HG02610 (cell line): Measurements from ENCODE around the gene ATXN10.

Source experiments
- ATAC-seq: cut with Tn5 transposase; IDR thresholded peaks from one replicate; pipeline ENCODE4 v1.9.1; 2021; ENCODE audit warnings: mild to moderate bottlenecking, moderate library complexity; ENCODE audit not compliant: unreplicated experiment

ATXN10 gene

DNA sequence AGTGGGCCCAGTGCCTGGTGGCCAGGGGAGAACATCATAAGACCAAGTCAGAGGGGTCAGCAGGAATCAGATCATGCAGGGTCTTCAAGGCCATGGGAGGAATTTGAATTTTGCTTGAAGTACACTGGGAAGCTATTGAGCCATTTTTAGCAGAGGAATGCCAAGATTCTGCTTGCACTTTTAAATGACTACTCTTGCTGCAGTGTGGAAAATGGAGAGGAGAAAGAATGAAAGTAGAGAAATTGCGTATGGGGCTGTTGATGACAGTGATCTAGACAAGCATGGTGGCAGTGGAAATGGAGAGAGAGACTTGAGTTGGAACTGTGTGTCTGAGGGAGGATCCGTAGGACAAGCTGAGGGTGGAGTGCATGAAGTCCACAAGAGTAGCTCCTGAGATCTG is 177.3 kb downstream of the ATXN10 start:
- no peak for ATAC-seq

DNA sequence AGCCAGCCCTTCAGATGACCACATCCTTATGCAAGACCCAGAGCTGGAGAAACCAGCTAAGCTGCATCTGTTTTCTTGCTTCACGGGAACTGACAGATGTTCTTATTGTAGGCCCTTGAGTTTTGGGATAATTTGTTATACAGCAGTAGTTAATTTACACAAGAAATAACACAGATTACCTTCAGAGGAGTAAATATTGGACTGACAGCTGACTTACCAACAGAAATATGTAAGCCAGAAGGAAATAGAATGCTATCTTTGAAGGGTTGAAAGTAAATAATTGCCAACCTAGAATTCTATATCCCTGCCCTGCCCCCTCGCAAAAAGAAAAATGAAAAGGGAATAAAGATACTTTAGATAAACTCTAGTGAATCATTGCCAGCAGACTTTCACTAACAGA is 181.2 kb downstream of the ATXN10 start:
- no peak for ATAC-seq

DNA sequence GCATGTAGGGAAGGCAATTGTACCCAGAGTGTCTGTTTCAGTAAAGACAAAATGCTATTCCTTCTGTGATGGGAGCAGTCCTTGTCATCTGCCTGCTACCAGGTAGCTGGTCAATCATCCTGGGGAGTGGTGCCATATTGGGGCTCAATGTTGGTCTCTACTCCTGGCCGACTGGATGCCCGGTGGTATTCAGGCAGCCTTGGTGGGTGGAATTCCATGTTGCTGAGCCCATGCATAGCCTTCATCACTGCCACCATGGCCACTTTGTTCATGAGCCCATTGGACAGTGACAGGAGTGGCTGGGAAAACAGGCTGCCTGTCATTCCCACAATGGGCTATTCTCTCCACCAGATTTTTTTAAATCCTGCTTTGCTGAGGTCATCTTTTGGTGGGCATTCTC is 184.3 kb downstream of the ATXN10 start:
- no peak for ATAC-seq

DNA sequence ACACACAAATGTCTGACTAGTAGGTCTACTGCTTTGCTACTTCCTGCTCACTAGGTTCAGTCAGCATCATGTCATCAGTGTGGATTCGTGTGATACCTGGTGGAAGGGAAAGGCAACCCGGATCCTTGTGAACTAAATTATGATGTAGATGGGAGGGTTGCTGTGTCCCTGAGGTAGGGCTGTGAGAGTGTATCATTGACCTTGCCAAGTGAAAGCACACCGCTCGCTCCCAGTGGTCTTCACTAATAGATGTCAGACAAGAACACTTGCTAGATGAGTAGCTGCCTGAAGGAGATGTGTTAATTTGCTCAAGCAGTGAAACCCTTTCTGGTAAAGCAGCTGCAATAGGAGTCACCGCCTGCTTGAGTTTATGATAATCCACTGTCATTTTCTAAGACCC is 185.9 kb downstream of the ATXN10 start:
- ATAC-seq, result no peak

DNA sequence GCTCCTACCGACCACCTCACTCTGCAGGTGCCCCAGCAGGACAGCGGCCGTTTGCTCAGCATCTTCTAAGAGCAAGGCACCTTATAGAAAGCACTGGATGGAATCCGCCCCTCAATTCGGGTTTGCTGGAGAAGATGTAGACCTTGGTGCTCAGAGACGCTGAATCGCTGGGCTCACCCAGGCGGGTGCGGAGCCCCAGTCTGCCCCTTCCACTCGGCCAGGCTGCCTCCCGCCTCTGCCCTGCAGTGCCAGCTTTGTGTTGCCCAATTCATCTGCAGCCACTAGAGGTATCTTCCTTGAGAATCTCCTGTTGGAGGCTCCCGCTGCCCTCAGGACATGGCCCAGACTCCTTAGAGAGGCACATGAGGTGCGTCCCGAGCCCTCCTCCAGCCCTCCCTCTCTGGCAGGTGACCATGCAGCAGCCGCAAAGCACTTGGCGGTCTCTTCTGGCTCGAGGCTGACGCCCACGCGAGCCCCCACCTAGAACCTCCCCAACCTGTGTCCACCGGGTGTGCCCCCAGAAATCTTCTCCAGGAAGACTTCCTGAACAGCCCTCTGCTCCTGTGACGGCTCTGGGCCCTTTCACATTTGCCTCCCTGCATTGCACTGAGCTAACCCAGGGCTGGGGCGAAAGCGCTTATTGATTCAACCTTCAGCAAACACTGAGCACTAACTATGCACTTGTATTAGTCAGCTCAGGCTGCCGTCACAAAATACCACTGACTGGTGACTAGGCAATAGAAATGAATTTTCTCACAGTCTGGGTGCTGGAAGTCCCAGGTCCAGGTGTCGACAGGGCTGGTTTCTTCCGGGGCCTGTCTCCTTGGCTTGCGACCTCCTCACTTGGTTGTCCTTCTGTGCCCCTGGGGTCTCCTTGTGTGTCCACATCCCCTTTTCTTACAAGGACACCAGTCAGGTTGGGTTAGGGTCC is 187.9 kb downstream of the ATXN10 start:
- ATAC-seq, result no peak

DNA sequence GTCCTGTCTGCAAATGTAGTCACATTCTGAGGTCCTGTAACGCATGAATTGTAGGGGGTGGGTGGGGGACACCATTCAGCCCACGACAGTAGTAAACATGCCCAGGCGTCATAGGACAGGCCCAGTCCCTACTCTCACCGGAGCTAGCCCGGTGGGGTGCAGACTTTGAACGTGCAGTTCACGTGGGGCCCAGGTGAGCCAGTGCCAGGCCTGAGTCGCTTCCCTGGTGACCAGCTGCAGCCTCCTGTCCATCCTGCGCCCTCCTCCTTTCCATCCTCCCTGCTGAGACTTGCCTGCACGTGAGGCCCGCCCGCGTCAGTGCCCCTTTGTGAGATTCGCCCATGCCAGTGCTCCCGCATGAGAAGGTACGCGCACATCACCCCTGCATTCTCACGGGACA is 188.6 kb downstream of the ATXN10 start:
- no peak for ATAC-seq

DNA sequence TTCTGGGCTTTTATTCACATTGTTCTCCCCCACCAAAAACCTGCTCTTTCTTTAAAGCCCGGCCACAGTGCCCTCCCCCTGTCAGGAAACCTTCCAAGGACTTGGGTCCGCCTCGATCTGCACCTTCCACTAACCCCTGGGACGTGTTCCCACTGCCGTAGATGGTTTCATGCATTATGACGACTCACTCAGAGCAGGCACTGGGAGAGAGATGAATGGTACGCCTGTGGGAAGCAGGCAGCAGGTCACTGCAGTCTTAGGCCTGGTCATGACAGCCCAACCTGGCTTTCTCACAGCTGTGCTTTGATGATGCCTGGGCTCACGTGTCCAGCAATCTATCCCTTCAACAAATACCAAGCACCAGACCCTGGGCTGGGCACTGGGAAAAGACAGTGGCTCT is 189.6 kb downstream of the ATXN10 start:
- no peak for ATAC-seq

DNA sequence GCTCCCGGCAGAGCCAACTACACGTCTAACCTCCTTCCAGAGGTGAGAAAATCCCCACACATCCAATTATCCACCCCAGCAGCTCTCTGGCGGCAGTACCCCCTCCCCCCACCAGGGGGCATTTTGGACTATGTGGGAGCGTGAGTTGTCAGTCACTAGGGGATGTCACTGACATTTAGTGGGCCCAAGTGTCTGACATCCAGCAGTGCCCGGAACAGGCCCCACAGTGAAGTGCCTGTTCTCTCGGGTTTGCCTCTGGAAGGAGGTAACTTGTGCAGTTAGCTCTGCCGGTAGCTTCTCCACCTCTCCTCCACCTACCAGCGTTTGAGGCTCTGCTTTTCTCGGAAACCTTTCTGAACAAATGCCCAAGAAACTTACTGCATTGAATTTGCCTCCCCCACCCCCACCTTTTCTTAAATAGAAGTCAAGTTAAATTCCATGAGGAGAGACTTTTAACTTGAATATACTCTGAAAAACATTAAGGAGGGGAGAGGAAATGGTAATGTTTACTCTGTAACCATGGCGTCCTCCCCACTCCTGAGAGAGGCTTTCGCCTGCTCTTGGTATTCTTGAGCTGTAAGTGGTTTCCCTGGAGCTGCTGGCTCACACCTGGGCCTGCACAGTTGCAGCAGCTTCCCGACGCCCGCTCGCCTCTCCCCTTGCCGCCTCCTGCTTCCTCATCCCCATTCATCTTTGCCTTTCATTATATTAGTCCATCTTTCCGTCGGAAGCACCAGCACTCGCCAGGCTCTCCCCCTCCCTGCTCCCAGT is 192.5 kb downstream of the ATXN10 start:
- no peak for ATAC-seq

DNA sequence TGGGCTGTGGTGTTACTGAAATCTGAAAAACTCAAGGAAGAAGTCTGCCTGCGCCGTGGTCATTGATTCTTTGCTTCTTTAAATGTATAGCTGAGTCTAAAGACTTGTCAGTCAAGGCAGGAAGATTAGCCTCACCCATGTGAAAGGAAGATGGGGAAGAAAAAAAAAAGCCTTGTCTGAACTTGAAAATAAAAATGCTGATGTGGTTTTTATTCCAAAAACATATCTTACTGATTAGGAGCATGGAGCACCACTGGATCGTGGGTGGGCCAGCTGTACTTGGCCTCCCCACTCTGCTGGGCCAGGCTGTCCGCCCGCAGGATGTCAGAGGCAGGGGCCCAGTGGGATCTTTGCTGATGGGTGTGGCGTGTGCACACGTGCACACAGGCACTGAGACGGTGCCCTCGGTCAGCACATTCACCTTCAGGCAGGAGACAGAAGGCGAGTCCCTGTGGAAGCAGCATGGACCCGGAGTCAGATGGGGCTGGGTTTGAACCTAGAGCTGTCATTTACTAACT is 193.4 kb downstream of the ATXN10 start:
- ATAC-seq, result no peak

DNA sequence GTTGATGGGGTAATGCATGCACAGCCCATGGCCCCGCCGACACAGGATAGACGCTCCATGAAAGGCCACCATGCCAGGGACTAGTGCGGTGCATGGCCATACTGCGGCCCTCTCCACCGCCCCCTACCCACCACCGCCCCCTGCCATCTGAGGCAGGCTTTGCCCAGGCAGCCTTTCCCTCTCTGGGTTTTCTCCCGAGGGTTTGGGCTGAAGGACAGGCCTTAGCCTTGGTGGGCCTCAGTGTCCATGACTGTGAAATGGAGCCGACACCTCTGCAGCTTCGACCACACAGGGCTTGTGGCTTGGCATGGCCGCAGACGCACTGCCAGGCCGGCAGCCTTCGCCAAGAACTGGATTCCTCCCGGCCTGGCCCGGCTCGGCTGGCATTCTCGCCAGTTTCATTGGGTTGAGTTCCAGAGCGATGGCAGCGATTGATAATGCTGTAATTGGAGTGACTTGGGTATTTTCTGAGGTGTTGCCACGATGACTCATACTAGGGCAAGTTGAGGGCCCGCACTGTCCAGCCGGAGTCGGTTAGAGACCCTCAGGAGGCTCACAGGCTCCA is 194.0 kb downstream of the ATXN10 start:
- ATAC-seq, result no peak

DNA sequence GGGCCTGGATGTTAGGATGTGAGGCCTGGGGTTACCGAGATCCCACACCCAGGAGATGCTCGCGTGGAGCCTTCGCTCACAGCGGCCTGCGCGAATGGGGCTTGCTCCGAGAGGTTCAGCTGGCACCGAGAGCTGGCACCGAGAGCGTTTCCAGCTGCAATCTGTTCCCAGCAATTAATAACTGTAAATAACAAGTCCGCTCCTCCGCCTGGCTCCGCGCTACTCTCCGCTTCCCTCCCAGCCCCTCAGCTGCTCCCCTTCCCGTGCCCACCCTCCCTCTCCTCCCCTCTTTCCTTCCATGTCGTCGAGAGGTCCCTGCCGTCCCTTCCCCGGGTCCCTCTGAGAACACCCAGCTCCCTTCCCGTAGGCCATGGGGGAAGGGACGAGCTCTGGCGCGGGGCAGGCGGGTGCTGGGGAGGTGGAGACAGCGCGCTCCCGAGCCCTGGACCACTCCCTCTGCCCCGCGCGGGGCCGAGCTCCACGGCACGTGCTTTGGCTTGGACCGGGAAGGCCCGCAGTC is 194.6 kb downstream of the ATXN10 start:
- no peak for ATAC-seq

DNA sequence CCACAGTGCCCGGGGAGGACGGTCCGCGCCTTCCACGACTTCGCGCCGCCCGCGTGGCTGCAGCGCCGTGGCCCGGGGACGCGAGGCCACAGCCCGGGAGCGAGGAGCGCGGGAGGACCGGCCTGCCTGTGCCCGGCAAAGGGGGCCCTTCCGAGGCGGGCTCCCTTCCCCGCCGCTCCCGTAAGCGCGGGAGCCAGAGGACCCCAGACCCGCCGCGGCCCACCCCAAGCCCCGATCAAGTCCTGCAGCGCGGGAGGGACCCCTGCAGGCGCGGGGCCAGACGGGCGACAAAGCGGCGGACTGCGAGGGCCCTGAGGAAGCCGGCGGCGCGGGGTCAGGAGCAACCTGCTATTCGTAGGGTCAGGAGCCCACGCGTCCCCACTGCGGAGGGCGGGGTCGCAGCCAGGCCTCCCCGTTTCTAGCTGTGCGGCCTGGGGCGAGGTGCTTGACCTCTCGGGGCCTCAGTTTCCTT is 195.0 kb downstream of the ATXN10 start:
- ATAC-seq, result no peak

DNA sequence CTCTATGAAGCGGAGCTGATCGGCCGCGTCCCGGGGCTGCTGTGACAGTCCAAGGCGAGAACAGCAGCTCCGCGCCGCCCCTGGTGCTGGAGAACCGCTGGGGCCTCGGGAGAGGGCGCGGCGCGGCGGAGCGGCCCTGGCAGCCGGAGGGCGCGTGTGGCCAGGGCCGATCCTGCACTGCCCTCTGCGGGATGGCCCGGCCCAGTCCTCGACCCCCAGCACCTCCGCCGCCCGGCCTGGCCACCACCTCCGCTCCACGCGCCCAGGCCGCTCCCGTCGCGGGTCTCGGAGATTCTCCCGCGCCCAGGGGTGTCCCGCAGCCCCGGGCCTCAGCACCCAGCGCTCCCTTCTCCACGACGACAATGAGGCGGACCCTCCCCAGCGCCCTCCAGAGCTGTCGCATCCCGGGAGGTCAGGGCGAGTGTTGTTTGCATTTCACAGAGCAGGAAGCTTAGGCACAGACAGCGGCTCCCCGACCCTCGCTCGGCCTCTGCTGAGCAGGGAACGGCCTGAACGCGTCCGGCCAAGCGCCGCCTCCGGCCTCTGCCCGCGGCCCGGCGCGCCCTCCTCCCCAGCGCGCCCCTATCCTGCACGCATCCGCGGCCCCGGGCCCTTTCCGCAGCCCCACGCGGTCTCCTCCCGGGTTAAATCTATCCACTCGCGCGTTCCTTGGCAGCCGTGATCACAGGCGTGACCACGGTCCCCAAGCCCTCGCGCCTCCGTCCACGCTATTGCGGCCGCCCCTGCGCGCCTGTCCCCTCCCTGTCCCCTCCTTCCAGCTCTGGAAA is 195.7 kb downstream of the ATXN10 start:
- no peak for ATAC-seq

DNA sequence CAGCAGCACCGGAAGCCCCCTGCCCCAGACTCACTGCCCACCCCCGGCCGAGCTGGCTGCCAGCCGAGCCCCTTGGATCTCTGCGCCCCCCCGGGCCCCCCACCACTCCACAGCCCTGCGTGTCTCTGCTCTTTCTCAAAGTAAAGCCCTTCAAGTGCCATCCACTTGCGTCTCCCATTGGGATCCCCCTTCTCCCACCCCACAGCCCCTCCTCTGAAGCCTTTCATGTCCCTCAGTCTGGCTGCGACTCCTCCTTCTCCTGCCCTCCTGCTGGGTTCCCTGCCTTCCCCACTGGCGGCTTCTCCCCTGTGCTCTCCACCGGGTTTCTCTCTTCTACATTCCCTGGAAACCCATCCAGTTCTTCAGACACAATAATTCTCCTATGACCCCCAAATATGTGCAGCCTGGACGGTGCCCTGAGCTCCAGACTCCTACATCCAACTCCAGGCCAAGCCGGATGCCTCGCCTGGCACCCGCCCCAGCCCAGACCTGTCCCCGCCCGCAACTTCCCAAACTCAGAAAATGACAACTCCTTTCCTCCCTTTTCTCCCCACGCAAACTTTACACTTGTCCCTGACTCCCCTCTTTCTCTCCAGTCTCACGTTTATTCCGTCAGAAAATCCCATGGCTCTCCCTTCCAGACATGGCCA is 196.4 kb downstream of the ATXN10 start:
- no peak for ATAC-seq

DNA sequence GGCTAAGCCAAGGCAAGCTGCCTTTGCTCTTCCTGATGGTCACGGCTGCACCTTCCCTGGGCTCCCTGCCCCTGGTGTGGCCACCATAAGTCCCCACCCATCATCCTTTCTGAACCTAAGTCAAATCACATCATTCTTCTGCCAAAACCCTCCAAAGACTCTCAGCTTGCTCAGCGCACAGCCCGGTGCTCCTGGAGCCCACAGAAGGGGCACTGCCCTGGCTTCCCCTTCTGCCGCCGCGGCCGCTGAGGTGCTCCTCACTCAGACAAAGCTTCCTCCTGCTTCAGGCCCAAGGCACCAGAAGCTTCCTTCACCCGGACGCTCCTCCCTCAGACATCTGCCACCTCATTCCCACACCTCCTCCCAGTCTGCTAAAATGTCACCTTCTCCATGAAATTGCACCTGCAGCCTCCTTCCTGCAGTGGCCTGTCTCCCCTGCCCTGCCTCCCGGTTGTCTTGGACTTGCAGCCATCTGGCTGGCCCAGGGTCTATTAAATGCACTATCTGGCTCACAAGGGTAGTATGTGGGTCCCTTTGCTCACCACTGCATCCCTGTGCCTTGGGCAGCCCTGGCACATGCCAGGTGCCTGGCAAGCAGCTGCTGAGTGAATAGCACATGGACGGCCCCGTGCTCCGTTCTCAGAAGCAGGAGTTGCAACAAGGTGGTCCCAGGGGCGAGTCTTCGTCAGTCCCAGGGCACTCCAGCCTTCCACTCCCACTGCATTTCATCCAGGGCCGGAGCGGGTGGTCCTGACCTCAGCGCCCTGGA is 197.1 kb downstream of the ATXN10 start:
- no peak for ATAC-seq

DNA sequence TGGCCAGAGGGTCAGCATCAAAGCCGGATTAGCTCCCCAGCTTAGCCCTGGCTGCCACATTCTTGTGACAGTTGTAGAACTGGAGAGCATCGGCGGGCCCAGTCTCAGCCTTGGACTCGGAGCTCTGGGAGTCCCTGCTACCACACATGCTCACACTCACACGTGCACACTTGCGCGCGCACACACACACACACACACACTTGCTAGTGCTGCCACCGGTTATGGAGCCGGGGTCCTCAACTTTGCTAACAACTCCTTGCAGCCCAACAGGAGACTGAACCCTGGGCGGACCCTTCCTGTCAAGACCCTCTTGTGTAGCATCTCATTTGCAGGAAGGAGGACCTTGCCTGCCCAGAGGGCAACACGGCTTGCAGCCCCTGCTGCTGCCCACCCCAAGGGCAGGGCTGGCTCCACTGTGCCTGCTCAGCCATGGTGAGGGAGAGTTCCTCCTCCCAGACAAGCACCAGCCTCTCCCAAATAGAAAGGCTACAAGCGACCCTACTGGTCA is 197.8 kb downstream of the ATXN10 start:
- ATAC-seq, result no peak

DNA sequence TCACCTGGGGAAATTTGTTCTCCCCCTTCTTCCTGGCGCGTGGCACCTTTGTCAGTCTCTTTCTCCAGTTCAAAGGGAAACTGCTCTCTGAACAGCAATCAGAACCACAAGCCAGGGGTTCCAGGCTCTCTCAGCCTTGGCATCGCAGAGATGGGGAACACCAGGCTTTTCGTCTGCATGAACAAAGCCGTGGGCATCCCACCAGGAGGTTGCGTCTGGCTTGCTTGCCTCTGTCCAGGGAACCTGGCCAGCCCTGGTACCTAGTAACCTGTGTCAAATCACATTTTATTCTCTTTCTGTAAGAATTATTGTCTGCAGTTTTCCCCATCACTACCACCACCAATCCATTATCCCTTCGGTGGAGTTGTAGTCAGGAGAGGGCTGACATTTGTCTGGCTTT is 198.4 kb downstream of the ATXN10 start:
- no peak for ATAC-seq

DNA sequence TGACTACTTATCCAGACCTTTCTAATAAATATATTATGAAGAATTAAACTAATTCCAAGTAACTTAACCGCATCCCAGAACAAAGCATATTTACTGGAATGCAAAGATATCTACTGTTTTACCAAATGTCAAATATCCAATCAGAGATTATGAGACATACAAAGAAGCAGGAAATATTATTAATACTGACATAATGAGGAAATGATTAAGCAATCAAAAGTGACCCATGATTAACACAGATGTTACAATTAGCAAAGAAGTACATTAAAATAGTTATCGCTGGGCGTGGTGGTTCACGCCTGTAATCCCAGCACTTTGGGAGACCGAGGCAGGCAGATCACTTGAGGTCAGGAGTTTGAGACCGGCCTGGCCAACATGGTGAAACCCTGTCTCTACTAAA is 200.1 kb downstream of the ATXN10 start:
- no peak for ATAC-seq

DNA sequence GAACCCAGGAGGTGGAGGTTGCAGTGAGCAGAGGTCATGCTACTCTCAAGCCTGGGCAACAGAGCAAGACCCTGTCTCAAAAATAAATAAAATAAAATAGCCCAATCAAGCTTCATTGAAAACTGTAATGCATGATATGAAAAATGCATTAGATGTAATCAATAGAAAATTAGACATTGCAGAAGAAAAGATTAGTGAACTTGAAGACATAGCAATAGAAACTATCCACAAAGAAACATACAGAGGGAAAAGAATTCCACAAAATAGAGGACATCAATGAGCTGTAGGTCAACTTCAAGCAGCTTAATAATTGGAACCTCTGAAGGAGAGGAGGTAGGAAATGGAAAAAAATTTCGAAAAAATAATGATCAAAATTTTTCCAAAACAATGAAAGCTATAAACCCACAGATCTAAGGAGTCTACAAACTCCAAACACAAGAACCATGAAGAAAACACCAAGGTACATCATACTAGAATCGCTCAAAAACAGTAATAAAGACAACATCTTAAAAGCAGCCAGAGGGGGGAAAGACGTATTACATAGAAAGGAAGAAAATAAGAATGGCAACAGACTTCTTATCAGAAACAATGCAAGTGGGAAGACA is 201.1 kb downstream of the ATXN10 start:
- ATAC-seq, result no peak
